ENCODE results near the gene SPG7.

Gene SPG7

GRCh38 chr16:89557690-89558490, 49.7 kb downstream of the SPG7 start:
- WGBS (ENCODE audit: extremely low coverage, insufficient coverage, insufficient read length), result no CpG with 5 or more reads among the region's 19 CpGs
- H4K8ac ChIP-seq (ENCODE audit: low read depth, low read length), result no peak overlapping the region
- no peak overlapping the region for H2BK5ac ChIP-seq (ENCODE audit: low read depth, low read length, poor library complexity)
- H3K14ac ChIP-seq (ENCODE audit: low read length), result no peak overlapping the region
- no peak overlapping the region for H3K27ac ChIP-seq (ENCODE audit: low read depth, low read length)
- H3K4ac ChIP-seq (ENCODE audit: low read depth, low read length), result no peak overlapping the region
- H3K27me3 ChIP-seq (ENCODE audit: insufficient read depth, low read length), result no peaks in the 10 kb centered on the region
- peaks cover 11% of the 10 kb centered on the region for H3K79me1 ChIP-seq (ENCODE audit: low read length)
- H2AFZ ChIP-seq (ENCODE audit: insufficient read depth, low read length, poor library complexity), result no peak overlapping the region
- H3K18ac ChIP-seq (ENCODE audit: low read length), result no peak overlapping the region
- H4K91ac ChIP-seq (ENCODE audit: low read depth, low read length), result no peak overlapping the region
- H2BK12ac ChIP-seq (ENCODE audit: low read length), result no peak overlapping the region
- peaks cover 3 to 7% of the 10 kb centered on the region in 2 experiments for H3K4me1 ChIP-seq (ENCODE audit: control insufficient read depth in 1 of 2, insufficient read depth in 2 of 2, low read length in 2 of 2)
- H3K79me2 ChIP-seq (ENCODE audit: control insufficient read depth, insufficient read depth, low read length, poor library complexity), result peaks cover 17% of the 10 kb centered on the region
- no peak overlapping the region for H2AK5ac ChIP-seq (ENCODE audit: low read length)
- H2BK120ac ChIP-seq (ENCODE audit: insufficient read depth, low read length, poor library complexity), result no peak overlapping the region
- H3K4me2 ChIP-seq (ENCODE audit: low read length), result no peak overlapping the region
- peaks cover 2% of the 10 kb centered on the region for H3K9me3 ChIP-seq (ENCODE audit: insufficient read depth, low read depth, low read length)
- DNase-seq, result no peak
- H3K36me3 ChIP-seq (ENCODE audit: control insufficient read depth in 1 of 2, insufficient read depth in 2 of 2, low read length in 2 of 2), result peaks cover 50 to 56% of the 10 kb centered on the region in 2 experiments
- no peak overlapping the region for H3K23ac ChIP-seq (ENCODE audit: low read length)
- H3K4me3 ChIP-seq (ENCODE audit: low read depth, low read length), result no peak overlapping the region
- H4K12ac ChIP-seq (ENCODE audit: low read depth, low read length), result no peak overlapping the region
- H3K9ac ChIP-seq (ENCODE audit: low read length), result no peak overlapping the region

GRCh38 chr16:89560378-89561141, 52.4 kb downstream of the SPG7 start, which contains the start of gene RPL13:
TSS of gene RPL13 (plus strand) at chr16:89560682. CDS start at chr16:89560960, 278 bp downstream.
- peak within 1 kb of the TSS; percentile 97 for H3K14ac ChIP-seq (ENCODE audit: low read length)
- H3K79me1 ChIP-seq (ENCODE audit: low read length), result peaks cover 11% of the 10 kb centered on the region
- H3K27ac ChIP-seq (ENCODE audit: low read depth, low read length), result peak within 1 kb of the TSS; percentile 97
- peak within 1 kb of the TSS; percentile 91 for H2BK5ac ChIP-seq (ENCODE audit: low read depth, low read length, poor library complexity)
- H2AFZ ChIP-seq (ENCODE audit: insufficient read depth, low read length, poor library complexity), result peak within 1 kb of the TSS; percentile 89
- peaks cover 50 to 57% of the 10 kb centered on the region in 2 experiments for H3K36me3 ChIP-seq (ENCODE audit: control insufficient read depth in 1 of 2, insufficient read depth in 2 of 2, low read length in 2 of 2)
- peak; percentile 98 for DNase-seq
- no peaks in the 10 kb centered on the region for H3K9me3 ChIP-seq (ENCODE audit: insufficient read depth, low read depth, low read length)
- peak within 1 kb of the TSS; percentile 60 for H2BK120ac ChIP-seq (ENCODE audit: insufficient read depth, low read length, poor library complexity)
- peak within 1 kb of the TSS; percentile 2 for H3K23ac ChIP-seq (ENCODE audit: low read length)
- H2AK5ac ChIP-seq (ENCODE audit: low read length), result peak within 1 kb of the TSS; percentile 80
- no CpG with 5 or more reads among the region's 87 CpGs for WGBS (ENCODE audit: extremely low coverage, insufficient coverage, insufficient read length)
- H3K27me3 ChIP-seq (ENCODE audit: insufficient read depth, low read length), result no peaks in the 10 kb centered on the region
- peak within 1 kb of the TSS; percentile 93 for H3K18ac ChIP-seq (ENCODE audit: low read length)
- peak within 1 kb of the TSS; percentile 100 for H3K9ac ChIP-seq (ENCODE audit: low read length)
- peak within 1 kb of the TSS; percentile 94 for H4K91ac ChIP-seq (ENCODE audit: low read depth, low read length)
- peak within 1 kb of the TSS; percentile 95 for H3K4me3 ChIP-seq (ENCODE audit: low read depth, low read length)
- peaks cover 17% of the 10 kb centered on the region for H3K79me2 ChIP-seq (ENCODE audit: control insufficient read depth, insufficient read depth, low read length, poor library complexity)
- H2BK12ac ChIP-seq (ENCODE audit: low read length), result no peak within 1 kb of the TSS
- H4K12ac ChIP-seq (ENCODE audit: low read depth, low read length), result peak within 1 kb of the TSS; percentile 96
- H3K4me2 ChIP-seq (ENCODE audit: low read length), result peak within 1 kb of the TSS; percentile 87
- H3K4ac ChIP-seq (ENCODE audit: low read depth, low read length), result peak within 1 kb of the TSS; percentile 96
- peak within 1 kb of the TSS; percentile 98 for H4K8ac ChIP-seq (ENCODE audit: low read depth, low read length)
- peaks cover 17 to 21% of the 10 kb centered on the region in 2 experiments for H3K4me1 ChIP-seq (ENCODE audit: control insufficient read depth in 1 of 2, insufficient read depth in 2 of 2, low read length in 2 of 2)

- Histone ChIP-seq H3K36me3 (ENCODE audit: control insufficient read depth in 1 of 2, insufficient read depth in 2 of 2, low read length in 2 of 2) (peaks cover 44 to 50% of the 10 kb centered on the region in 2 experiments), H3K4me2 (ENCODE audit: low read length) (peak overlapping the region; percentile 86), H2AFZ (ENCODE audit: insufficient read depth, low read length, poor library complexity) (no peak overlapping the region), H3K9ac (ENCODE audit: low read length) (peak overlapping the region; percentile 97), H3K27ac (ENCODE audit: low read depth, low read length) (peak overlapping the region; percentile 86), H3K23ac (ENCODE audit: low read length) (peak overlapping the region; percentile 2), H3K4me1 (ENCODE audit: control insufficient read depth in 1 of 2, insufficient read depth in 2 of 2, low read length in 2 of 2) (peaks cover 19 to 25% of the 10 kb centered on the region in 2 experiments), H3K9me3 (ENCODE audit: insufficient read depth, low read depth, low read length) (no peaks in the 10 kb centered on the region), H3K18ac (ENCODE audit: low read length) (peak overlapping the region; percentile 73), H3K27me3 (ENCODE audit: insufficient read depth, low read length) (no peaks in the 10 kb centered on the region), H3K14ac (ENCODE audit: low read length) (peak overlapping the region; percentile 91), H3K4me3 (ENCODE audit: low read depth, low read length) (peak overlapping the region; percentile 95), H2BK120ac (ENCODE audit: insufficient read depth, low read length, poor library complexity) (peak overlapping the region; percentile 60), H2AK5ac (ENCODE audit: low read length) (peak overlapping the region; percentile 60), H2BK12ac (ENCODE audit: low read length) (no peak overlapping the region), H4K8ac (ENCODE audit: low read depth, low read length) (peak overlapping the region; percentile 86), H4K91ac (ENCODE audit: low read depth, low read length) (peak overlapping the region; percentile 85), H2BK5ac (ENCODE audit: low read depth, low read length, poor library complexity) (peak overlapping the region; percentile 79), H3K79me2 (ENCODE audit: control insufficient read depth, insufficient read depth, low read length, poor library complexity) (peaks cover 17% of the 10 kb centered on the region), H3K4ac (ENCODE audit: low read depth, low read length) (peak overlapping the region; percentile 96), H3K79me1 (ENCODE audit: low read length) (peaks cover 11% of the 10 kb centered on the region), H4K12ac (ENCODE audit: low read depth, low read length) (peak overlapping the region; percentile 88)
- no CpG with 5 or more reads among the region's 58 CpGs for WGBS (ENCODE audit: extremely low coverage, insufficient coverage, insufficient read length)
- DNase-seq, result peak in 1 of 2 donors; percentile 13
Observed at GRCh38 chr16:89561142-89561883, 53.1 kb downstream of the SPG7 start.

All from trophoblast cell (in vitro differentiated cells and primary cell).